ENCODE results near the gene ZNHIT6. TPM values are rescaled to one million over a fixed set of nuclear protein-coding genes. Genes with fewer than 3 reads are reported as not detected.

The ZNHIT6 gene
- total RNA-seq, 1 experiment from 2014 or later: 41.2 TPM

GRCh38 chr1:85708829-85709227, 595 bp upstream of the ZNHIT6 start:
- peak; percentile 69 for DNase-seq
- H3K27me3 Mint-ChIP-seq (ENCODE audit: unreplicated experiment): no peaks in the 10 kb centered on the region
- peaks cover 12% of the 10 kb centered on the region for H3K36me3 Mint-ChIP-seq (ENCODE audit: insufficient read depth, unreplicated experiment)
- peak; percentile 11 for TF ChIP-seq CTCF (IDR thresholded peaks at IDR 0.05; ENCODE audit: unreplicated experiment)
- no TSS peak for BruUV-seq (replicated peaks)
- H3K4me1 Mint-ChIP-seq (ENCODE audit: low read depth, unreplicated experiment): peaks cover 20% of the 10 kb centered on the region
- CTCF ChIA-PET: interaction anchor here (0.6 to 1.9 kb wide), 16 partner anchors 9 to 370 kb away, joined by 3 to 27 read pairs (median 5); partner anchors contain the start of gene CCN1
- H3K27ac Mint-ChIP-seq (ENCODE audit: unreplicated experiment): no peak overlapping the region
- H3K4me3 Mint-ChIP-seq (ENCODE audit: low read depth, unreplicated experiment): no peak overlapping the region
- H3K9me3 Mint-ChIP-seq (ENCODE audit: low read depth, unreplicated experiment): no peaks in the 10 kb centered on the region
- intact Hi-C loops (cut with micrococcal nuclease; ENCODE audit: unreplicated experiment): loop anchor here (1.0 to 5.0 kb wide), 5 partner anchors 102 to 310 kb away; no protein-coding TSS in a partner anchor

- H3K9me3 Mint-ChIP-seq (ENCODE audit: low read depth, unreplicated experiment): no peaks in the 10 kb centered on the region
- no peak overlapping the region for H3K4me3 Mint-ChIP-seq (ENCODE audit: low read depth, unreplicated experiment)
- peaks cover 26% of the 10 kb centered on the region for H3K4me1 Mint-ChIP-seq (ENCODE audit: low read depth, unreplicated experiment)
- H3K27me3 Mint-ChIP-seq (ENCODE audit: unreplicated experiment): no peaks in the 10 kb centered on the region
- DNase-seq: no peak
- no peak overlapping the region for H3K27ac Mint-ChIP-seq (ENCODE audit: unreplicated experiment)
- TF ChIP-seq CTCF (IDR thresholded peaks at IDR 0.05; ENCODE audit: unreplicated experiment): no peak
- intact Hi-C loops (cut with micrococcal nuclease; ENCODE audit: unreplicated experiment): loop anchor here (5.0 kb wide), 1 partner anchor 100 kb away; no protein-coding TSS in a partner anchor
- CTCF ChIA-PET: interaction anchor here (0.7 to 1.9 kb wide), 4 partner anchors 15 to 333 kb away, joined by 3 to 27 read pairs (median 7); no protein-coding TSS in a partner anchor
- peaks cover 24% of the 10 kb centered on the region for H3K36me3 Mint-ChIP-seq (ENCODE audit: insufficient read depth, unreplicated experiment)
- BruUV-seq (replicated peaks): TSS peak; percentile 38
Measured at GRCh38 chr1:85707267-85707989, 805 bp downstream of the ZNHIT6 start.

- DNase-seq: no peak
- TF ChIP-seq CTCF (IDR thresholded peaks at IDR 0.05; ENCODE audit: unreplicated experiment): no peak
- no peaks in the 10 kb centered on the region for H3K27me3 Mint-ChIP-seq (ENCODE audit: unreplicated experiment)
- no peak overlapping the region for H3K4me3 Mint-ChIP-seq (ENCODE audit: low read depth, unreplicated experiment)
- no peaks in the 10 kb centered on the region for H3K9me3 Mint-ChIP-seq (ENCODE audit: low read depth, unreplicated experiment)
- peaks cover 26% of the 10 kb centered on the region for H3K4me1 Mint-ChIP-seq (ENCODE audit: low read depth, unreplicated experiment)
- intact Hi-C loops (cut with micrococcal nuclease; ENCODE audit: unreplicated experiment): loop anchor here (5.0 kb wide), 1 partner anchor 99 kb away; no protein-coding TSS in a partner anchor
- peaks cover 24% of the 10 kb centered on the region for H3K36me3 Mint-ChIP-seq (ENCODE audit: insufficient read depth, unreplicated experiment)
- CTCF ChIA-PET: no interaction called here
- peak overlapping the region; percentile 4 for H3K27ac Mint-ChIP-seq (ENCODE audit: unreplicated experiment)
- BruUV-seq (replicated peaks): no TSS peak
Measured at GRCh38 chr1:85705940-85706339, 2.3 kb downstream of the ZNHIT6 start.

- H3K27ac Mint-ChIP-seq (ENCODE audit: unreplicated experiment): no peak overlapping the region
- peaks cover 13% of the 10 kb centered on the region for H3K4me1 Mint-ChIP-seq (ENCODE audit: low read depth, unreplicated experiment)
- no peak overlapping the region for H3K4me3 Mint-ChIP-seq (ENCODE audit: low read depth, unreplicated experiment)
- CTCF ChIA-PET: interaction anchor here (1.1 kb wide), 1 partner anchor 8 kb away, joined by 6 read pairs; the partner anchor contains the start of gene ZNHIT6
- BruUV-seq (replicated peaks): no TSS peak
- H3K36me3 Mint-ChIP-seq (ENCODE audit: insufficient read depth, unreplicated experiment): peaks cover 33% of the 10 kb centered on the region
- H3K27me3 Mint-ChIP-seq (ENCODE audit: unreplicated experiment): no peaks in the 10 kb centered on the region
- H3K9me3 Mint-ChIP-seq (ENCODE audit: low read depth, unreplicated experiment): no peaks in the 10 kb centered on the region
- intact Hi-C loops (cut with micrococcal nuclease; ENCODE audit: unreplicated experiment): no loop called here
- TF ChIP-seq CTCF (IDR thresholded peaks at IDR 0.05; ENCODE audit: unreplicated experiment): no peak
- no peak for DNase-seq
Measured at GRCh38 chr1:85700422-85700821, 7.8 kb downstream of the ZNHIT6 start.
